Activated CD4-positive, alpha-beta T cell treated with anti-CD3 and anti-CD28 coated beads for 1 hour (primary cell): ENCODE results near the gene TMEM214.

ENCODE experiments used
- DNase-seq: peaks from one replicate; pipeline ENCODE4 v3.0.0-alpha.2; 2020

Gene TMEM214

GRCh38 chr2:27013738-27014137 is 19.0 kb upstream of the TMEM214 start:
- no peak for DNase-seq

DNA sequence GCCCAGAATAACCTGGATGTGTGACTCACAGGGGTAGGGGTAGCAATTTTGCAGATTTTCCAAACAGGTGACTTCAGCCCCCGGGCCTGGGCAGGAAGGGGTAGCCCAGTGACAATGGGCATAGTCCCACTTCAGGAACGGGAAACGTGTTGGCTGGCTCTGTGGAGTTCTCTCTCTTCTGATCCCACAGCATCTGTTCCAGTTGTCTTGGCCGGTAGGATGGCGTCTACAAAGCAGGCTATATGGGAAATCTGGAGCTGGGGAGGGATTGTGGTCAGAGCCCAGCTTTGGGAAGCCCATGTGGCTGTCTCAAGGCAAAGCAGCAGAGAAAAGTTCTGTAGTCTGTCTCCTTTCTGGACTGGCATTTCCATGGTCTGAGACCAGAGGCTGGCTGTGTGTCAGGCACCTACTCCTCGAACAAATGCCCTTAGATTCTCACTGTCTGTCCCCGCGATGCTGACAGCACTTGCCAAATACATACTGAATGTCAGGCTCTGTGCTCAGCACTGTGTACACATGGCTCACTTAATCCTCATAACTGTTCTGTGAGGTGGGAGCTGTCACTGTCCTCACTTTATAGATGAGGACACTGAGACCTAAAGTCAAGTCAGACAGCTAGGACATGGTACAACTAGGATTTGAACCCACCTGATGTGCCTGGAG is 17.9 kb upstream of the TMEM214 start:
- DNase-seq, result no peak

DNA sequence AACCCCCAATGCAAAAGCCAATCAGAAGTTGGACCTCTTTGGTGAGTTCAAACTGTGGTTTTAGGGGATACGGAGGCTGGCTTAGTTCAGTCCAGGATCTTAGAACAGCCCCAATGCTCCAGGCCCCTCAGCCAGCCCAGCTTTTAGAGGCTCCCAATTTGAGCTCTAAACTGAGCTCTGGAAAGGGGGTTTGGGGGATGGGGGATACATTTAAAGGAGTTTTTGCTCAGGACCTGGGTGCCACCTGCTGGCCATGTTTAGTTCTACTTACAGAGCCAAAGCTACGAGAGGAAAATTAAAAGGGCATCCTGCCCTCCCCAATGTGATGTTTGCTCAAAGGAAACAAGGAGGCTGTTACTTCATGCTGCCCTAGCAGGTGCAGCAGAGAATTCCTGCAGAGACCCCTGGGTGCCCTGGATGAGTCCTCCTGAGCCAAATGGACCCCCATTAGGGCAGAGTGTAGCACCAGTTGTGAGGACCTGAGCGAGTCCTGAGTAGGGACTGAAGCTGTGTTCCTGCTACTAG is 15.9 kb upstream of the TMEM214 start:
- peak; percentile 24 for DNase-seq

- no peak for DNase-seq
These were observed 14.6 kb upstream of the TMEM214 start for GRCh38 chr2:27018142-27018541.

- DNase-seq, result no peak
These were observed 13.3 kb upstream of the TMEM214 start for GRCh38 chr2:27019459-27019858.

- DNase-seq, result no peak
These were observed 12.6 kb upstream of the TMEM214 start for GRCh38 chr2:27019931-27020855.

GRCh38 chr2:27021253-27022049 is 11.3 kb upstream of the TMEM214 start:
- no peak for DNase-seq

DNA sequence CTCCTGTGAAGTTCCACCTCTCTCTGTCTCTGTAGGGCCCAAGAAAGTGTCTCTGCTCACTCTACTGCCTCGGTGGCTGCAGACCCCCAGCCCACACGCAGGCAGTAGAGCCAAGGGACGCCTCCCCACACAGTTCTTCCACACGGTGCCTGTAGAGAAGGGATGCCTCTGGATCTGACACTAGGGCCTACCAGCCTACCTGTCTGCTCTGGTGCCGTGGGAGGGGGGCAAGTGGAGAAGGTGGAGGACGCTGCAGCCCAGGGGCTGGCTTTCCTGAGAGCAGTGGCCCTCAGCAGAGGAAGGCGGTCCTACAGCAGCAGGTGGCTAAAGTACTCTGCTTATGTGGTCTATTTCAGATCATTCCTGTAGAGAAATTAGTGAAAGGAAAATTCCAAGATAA is 9.0 kb upstream of the TMEM214 start:
- DNase-seq, result no peak

- DNase-seq, result no peak
These were observed 8.6 kb upstream of the TMEM214 start for GRCh38 chr2:27024188-27024587.

DNA sequence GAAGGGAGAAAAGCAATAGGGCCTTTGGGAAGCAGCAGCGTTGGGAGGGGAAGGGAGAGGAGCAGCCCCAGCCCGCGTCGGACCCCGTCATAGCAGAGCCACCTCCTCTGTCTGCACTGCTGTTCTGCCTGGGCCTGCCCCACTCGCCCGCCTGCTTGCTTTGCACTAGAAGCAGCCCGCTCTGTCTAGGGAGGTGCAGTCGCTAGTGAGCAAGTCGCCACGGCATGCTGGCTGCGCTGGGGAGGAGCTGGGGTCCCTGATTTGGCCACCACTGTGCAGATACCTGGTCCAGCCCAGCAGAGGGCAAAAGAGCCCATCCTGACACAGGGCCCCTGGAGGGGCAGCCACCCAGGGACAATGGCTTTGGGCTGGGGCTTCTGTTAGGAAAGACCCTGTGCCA is 8.0 kb upstream of the TMEM214 start:
- no peak for DNase-seq

GRCh38 chr2:27025281-27025800 is 7.4 kb upstream of the TMEM214 start:
- no peak for DNase-seq

DNA sequence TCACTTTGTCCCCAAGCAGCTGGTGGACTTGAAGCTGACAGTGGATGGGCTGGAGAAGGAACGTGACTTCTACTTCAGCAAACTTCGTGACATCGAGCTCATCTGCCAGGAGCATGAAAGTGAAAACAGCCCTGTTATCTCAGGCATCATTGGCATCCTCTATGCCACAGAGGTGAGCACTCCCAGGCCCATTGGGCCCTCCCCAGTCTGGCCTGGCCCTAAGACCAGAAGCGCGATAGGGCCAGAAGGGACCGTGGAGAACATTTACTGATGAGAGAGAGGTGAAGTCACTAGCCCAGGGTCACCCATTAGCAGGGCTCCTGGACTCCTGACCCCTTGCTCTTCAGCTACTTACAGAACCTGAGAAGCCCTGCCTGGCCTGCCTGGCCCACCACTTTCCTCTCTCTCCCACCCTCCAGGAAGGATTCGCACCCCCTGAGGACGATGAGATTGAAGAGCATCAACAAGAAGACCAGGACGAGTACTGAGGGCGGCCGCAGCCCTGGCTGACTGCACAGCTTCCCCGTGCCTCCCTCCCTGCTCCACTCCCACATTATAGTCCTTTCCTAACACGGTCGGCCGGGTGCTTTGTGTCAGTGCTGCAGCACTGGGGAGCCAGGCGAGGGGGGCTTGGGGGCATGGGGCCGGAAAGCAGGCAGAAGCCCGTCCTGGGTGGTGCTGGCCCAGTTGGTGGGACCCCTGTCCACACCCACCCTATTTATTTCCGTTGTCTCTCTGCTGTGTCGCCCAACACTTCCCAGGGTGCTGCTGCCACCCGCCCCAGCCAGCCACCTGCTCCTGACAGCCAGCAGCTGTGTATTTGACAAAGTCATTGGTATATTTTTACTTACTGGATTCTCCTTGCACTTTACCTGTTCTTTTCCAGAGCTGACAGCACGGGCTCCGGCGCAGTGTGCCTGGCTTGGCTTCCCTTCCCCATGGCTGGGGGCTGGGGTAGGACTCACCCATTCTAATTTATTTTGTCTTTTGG is 6.6 kb upstream of the TMEM214 start:
- no peak for DNase-seq

DNA sequence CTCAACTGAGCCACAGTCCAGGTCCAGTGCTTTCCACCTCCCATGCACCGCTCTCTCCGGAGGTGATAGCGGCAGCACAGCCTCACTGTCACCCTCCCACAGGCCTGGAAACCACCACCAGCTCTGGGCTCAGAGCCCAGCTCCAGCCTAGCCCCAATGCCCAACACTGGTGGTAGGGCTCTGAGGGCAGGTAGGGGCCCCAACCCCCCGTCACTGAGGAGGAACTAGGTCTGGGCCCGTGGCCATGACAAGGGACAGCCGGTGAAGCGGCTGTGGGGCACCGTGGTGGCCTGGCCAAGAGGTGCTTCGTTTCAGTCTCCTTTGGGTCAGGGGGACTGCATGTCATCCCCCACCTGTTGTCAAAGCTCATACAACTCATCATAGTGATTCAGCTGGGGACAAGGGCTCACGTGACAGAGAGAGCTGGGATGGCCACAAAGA is 5.5 kb upstream of the TMEM214 start:
- no peak for DNase-seq

- no peak for DNase-seq
These were observed 3.7 kb upstream of the TMEM214 start for GRCh38 chr2:27029051-27029450.

DNA sequence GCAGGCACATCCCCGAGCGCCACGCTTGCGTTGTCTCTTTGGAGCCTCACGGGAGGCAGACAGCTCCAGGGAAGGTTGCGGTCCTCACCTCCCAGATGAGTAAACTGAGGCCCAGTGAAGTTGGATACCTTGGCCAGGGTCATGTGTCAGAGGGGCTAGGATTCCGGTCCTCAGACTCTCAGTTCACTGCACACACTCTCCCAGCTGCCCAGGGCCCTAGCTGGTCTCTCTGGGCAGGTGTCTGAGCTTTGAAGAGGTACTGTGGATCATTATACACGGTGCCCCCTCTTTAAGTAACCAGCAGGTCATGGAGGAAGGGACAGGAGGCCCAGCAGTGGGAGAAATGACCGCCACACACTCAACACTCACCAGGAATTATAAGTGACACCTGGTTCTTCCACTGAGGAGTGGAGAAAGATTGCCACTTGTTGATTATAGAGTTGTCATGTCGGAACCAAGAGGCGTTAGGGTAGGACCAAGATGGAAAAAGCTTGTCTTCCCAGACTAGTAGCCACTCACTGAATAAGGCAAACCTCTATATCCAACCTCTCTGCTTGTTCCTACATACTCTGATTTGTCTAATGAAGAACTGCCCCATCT is 588 bp downstream of the TMEM214 start:
- no peak for DNase-seq

- no peak for DNase-seq
These were observed 5.2 kb downstream of the TMEM214 start for GRCh38 chr2:27038012-27038411.

- no peak for DNase-seq
These were observed 6.0 kb downstream of the TMEM214 start for GRCh38 chr2:27038631-27039339.

DNA sequence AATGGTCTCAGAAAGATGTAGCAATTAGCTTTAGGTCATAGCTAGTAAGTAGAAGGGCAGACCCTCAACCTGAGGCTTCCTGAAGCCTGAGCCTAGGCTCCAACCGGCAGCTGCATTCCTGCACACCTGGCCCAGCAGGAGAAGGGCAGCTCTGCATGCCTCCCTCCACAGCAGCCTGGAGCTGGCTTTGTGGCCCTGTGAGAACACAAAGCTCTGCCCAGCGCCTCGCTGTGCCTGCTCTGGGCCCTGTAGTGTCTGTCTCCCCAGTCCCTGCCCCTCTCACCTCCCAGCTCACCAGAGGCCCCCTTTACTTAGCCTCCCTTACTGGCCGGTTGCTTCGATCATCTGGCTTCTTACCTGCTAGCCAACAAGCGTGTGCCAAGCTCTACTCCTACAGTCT is 6.7 kb downstream of the TMEM214 start:
- DNase-seq, result no peak

DNA sequence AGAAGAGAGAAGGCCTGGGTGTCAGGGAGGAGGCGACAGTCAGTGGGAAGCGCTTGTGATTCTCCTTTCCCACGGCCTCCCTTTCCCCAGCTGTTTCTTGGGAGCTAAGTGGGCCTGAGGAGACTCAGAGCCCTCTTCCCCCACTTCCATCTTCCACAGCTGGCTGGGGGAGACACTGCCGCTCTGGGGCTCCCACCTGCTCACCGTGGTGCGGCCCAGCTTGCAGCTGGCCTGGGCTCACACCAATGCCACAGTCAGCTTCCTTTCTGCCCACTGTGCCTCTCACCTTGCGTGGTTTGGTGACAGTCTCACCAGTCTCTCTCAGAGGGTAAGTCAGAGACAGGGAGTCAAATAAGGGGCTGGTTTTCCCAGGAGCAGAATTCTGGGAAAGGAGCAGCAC is 7.1 kb downstream of the TMEM214 start:
- DNase-seq, result no peak

DNA sequence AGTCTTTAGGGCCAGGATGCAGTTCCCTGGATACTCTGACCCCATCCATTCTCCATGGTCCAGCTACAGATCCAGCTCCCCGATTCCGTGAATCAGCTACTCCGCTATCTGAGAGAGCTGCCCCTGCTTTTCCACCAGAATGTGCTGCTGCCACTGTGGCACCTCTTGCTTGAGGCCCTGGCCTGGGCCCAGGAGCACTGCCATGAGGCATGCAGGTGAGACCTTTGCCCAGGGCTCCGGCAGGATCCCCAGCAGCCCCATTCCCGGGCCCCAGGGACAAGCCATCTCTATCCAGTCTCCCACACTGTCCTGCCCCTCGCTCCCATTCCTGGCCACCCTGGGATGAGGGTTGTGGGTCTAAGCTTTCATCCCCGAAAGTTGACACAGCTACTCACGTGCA is 7.5 kb downstream of the TMEM214 start:
- DNase-seq, result no peak

DNA sequence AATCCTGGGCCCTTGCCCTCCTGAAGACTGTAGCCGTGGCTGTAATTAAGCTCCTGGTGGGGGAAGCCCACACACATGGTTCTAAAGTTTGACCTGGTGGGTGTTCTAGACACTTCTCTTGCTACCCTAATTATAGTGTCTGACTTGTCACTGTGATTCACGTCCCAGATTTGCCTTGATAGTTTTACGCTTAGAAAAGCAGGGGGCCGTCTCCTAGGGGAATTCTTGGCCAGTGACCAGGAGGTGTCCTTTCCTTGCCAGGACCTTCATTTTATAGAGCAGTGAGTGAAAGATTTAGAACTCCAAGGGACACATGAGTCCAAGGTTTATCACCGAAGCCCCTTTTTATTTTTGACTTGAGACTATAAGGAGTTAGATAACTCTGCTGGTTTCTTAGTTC is 9.0 kb downstream of the TMEM214 start:
- no peak for DNase-seq
